Limb (tissue), 2 donors: ENCODE measurements around the gene SLC4A7.
A peak's percentile ranks its signal among the peaks of the same experiment; 100 is the strongest.
"Not testable (repeated sequence)": the region's sequence is repeated elsewhere in the genome, so short reads cannot be mapped to it uniquely, and the experiment has no call there.

Experiments used
- DNase-seq, 2 donors: peaks; one replicate each; pipeline ENCODE4 v3.0.0-alpha.2; 2016; ENCODE audit errors: extremely low spot score in 2 of 2

SLC4A7 gene

DNA sequence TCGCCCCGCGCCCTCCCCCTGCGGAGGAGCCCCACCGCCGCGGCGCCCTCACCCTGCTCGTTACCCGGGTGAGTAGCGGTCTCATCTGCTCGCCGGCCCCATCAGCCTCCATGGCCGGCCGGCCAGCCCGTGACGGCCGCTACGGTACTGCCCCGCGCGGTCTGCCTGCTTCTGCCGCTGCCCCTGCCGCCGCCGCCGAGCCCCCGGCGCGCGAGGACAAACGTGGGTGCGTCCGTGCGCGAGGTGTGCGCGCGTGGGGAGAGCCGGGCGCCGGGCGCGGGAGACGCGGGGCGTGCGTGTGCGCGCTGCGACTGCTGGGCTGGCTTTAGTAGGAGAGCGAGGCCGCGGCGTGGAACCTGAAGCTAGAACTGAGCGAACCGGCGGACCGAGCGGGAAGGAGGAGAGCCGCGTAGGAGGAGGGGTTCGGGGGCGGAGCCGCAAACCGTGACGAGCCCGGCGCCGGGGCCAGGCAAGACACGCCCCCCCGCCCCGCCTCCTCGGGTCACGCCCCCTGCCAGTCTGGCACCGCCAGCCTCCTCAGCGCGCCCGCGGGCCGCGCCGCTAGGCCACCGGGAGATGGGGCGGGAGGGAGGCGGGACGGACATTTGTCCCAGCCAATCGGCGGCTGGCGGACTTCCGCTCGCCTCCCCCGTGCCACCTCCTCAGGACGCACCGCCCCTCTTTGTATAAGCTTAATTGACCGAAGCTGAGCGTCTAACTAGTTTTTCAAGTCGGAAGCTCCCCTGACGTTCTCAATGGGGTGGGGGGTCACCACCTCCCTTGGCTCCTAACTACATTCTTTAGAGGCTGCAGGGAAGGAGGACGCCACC is at the start of gene SLC4A7:
Gene SLC4A7 (minus strand): TSS at position 370 of the 830 bp plus-strand sequence. CDS start 258 bp downstream, at position 112.
- peak; percentile 94 to 99 for DNase-seq

DNA sequence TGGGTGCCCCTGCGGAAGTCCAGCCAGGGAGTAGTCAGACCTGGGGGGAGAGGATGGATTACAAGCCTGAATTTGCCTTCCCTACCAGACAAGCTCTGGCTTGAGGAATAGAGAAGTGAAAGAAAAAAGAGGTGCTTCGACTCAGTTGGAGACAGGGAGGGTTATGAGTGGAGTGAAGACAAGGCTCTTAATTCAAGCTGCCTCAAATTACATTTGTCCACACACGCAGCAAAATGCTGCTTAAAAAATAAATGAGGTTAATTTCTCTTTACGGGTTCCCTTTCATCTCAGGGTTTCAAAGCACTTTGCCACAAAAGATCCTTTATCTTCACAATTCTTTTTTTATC is 49.0 kb upstream of the SLC4A7 start:
- DNase-seq: no peak

DNA sequence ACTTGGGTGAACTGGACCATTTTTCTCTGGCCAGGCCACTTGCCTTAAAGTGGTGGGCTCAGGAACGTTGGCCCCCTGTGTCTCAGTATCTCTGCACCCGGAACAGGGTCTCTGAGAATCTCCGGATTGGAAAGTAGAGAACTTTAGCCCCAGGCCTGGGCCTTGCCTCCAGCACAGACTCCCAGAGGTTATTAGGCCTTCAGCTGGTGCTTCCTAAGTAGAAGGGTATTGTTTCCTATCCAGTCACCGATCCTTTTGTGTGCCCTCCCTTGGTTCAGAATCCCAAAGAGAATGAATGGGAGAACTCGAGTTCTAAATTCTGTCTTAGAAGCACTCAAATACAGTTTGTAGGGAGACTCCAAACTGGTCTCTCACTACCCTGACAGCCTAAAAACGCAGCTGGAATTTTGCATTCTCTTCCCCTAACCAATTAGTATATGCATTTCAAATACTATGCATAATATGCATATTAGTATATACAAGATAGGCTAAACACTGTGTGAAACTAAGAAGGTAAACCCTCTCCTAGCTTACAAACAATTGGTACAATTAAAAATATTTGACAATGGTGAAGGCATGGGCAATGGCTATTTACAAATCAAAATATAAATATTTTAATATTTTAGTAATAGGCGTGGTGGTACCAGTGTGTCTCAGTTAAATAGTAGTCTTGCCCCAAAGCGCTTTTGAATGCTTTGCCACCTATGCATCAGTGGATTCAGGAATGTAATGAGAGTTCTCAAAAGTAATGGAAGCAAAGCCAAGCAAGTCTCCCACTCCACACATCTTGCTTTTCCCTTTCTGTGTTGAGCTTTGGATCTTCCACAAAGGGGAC is 48.5 kb upstream of the SLC4A7 start:
- DNase-seq: no peak

DNA sequence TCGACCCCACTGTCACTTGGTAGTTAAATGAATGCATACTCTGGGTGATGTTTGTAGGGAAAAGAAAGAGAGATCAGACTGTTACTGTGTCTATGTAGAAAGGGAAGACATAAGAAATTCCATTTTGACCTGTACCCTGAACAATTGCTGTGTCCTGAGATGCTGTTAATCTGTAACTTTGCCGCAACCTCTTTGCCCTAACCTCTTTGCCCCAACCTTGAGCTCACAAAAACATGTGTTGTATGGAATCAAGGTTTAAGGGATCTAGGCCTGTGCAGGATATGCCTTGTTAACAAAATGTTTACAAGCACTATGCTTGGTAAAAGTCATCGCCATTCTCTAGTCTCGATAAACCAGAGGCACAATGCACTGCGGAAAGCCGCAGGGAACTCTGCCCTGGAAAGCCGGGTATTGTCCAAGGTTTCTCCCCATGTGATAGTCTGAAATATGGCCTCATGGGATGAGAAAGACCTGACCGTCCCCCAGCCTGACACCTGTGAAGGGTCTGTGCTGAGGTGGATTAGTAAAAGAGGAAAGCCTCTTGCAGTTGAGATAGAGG is 47.1 kb upstream of the SLC4A7 start:
- DNase-seq: not testable (repeated sequence)

DNA sequence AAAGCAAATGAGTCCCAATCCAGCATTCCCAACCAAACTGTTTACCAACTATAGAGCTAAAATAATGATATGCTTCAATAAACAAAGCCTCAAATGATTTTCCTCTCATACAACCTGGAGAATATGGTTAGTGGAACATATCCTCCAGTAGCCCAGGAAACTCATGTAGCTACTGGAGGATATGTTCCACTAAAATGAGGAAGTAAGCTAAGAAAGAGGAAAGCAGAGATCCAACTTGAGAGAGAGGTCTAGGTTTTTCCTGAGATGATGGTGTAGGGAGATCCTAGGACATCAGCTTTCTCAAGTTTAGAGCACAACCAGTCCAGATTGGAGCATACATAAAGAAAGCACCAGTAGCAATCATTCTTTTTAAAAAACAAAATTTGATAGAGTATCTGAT is 44.6 kb upstream of the SLC4A7 start:
- no peak for DNase-seq

GRCh38 chr3:27526614-27527315 is 42.6 kb upstream of the SLC4A7 start:
- DNase-seq: no peak

DNA sequence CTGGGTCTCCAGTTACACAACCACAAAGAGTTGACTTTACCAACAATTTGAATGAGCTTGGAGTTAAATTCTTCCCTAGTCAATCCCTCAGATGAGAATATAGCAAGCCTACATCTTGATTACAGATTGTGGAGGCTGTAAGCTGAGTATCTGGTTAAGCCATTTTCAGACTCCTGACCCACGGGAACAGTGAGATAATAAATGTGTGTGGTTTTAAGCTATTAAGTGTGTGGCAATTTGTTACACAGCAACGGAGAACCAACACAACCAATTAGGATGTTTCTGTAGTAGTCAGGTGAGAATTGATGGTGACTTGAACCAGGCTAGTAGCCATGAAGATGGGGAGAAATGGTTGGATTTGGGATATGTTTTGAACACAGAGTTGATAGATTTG is 37.7 kb upstream of the SLC4A7 start:
- no peak for DNase-seq

GRCh38 chr3:27521179-27521871 is 37.1 kb upstream of the SLC4A7 start:
- DNase-seq: no peak

DNA sequence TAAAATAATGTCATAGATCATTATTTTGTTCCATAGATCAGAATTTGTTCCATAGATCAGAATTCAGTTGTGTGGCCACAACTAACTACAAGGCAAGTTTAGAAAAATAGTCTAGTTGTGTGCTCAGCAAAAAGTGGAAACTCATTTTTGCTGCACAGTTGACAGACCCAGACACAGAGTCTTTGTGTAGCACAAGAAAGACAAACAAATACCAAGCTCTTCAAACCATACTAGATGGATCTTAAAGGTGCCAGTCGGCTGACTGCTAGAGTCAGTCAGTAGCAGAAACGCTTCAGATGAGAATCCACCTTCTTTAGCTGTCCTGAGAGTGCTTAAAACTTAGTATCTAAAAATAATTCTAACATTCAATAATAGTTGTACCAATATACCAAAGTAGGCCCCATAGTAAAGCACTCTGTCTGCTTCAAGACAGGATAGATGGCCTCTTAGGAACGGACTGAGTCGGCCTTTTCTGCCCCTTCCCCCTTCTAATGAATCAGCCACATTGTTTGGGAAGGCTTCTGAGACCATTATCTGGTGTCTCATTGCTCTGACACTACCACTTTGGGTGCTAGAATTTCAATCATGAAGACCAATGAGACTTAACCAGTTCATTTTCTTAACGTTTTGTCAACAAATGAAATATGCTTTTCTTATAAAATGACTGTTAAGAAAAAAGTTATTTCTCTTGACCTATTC is 27.7 kb upstream of the SLC4A7 start:
- DNase-seq: no peak

DNA sequence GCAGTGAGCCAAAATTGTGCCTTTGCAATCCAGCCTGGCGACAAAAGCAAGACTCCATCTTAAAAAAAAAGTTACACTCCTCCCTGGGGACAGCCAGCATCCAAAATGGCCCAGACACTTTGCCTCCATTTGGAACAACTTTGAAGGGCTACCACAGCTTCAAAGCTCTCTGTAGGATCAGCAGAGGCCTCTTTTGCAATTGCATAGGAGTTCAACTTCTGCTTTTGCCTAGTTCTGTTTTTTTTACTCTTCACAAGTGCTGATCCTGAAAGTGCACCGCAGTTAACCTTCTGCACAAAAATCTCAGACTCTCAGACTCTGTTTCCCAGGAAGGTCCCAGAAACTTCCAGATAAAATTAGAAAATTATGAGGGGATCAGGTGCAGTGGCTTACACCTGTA is 25.2 kb upstream of the SLC4A7 start:
- DNase-seq: no peak

GRCh38 chr3:27508424-27508823 is 24.2 kb upstream of the SLC4A7 start:
- DNase-seq: no peak

DNA sequence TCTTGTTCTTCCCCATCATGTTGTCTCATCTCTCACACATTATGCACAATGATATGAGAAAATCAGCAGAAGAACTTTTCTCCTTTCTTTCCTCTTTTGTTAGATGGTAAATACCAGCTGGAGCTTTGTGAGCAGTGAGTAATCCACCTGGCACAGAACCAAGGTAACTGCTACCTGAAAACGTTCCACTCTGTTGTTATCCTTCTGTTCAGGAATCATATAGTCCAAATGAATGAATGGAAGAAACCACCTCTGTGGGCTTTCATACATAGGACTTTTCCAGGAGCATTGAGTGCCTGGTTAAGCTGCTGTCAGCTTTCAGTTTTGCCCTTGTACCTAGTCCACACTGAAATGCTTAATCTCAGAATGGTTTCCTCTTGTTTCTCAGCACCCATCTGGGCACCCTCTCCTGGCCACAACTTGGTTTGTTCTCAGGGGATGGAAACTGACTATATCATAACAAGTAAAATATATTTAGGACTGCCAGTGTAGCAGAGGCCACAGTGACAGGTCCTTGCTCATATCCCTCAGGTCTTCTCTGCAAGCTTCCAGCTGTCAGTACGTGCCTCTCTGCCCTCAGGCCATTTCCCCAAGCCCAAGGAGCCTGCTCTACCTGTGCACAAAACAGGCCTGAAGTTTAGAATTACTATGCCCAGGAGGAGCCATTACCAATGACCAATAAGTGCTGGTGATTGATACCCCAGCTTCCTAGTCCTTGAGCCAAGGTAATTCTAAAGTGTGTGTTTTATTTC is 23.5 kb upstream of the SLC4A7 start:
- no peak for DNase-seq

DNA sequence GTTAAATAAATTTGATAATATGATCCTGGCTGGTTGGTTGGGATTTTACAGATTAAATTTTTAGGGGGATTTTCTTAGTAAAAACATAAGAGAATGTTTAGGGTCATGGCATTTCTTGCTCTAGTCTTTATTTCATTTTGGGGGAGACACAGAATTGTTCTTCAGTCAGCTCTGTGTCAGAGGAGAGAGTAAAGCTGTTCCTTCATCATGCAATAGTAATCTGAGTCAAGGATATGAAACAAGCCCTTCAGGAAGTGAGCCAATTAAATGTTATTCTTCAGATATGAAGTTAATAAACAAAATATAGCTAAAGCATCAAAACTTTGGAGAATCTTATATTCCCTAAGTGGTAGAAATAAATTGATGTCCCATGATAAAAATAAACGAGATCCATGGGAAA is 22.9 kb upstream of the SLC4A7 start:
- no peak for DNase-seq

- no peak for DNase-seq
Measured at GRCh38 chr3:27504749-27505148, 20.6 kb upstream of the SLC4A7 start.

DNA sequence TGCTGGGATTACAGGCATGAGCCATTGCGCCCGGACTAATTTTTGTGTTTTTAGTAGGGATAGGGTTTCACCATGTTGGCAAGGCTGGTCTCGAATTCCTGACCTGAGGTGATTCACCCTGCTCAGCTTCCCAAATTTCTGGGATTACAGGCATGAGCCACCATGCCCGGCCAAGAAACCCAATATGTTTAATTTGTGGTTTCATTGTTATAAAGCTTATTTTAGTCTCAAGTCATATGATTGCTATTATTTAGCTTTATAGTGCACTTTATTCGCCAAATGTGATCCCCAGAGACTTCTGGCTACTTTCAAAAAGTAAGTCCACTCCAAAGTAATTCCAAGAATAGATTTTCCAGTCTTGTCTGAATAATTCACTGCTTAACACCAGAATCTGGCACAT is 19.3 kb upstream of the SLC4A7 start:
- no peak for DNase-seq

- DNase-seq: no peak
Measured at GRCh38 chr3:27501759-27502158, 17.6 kb upstream of the SLC4A7 start.

- DNase-seq: no peak
Measured at GRCh38 chr3:27500986-27501385, 16.8 kb upstream of the SLC4A7 start.

GRCh38 chr3:27500035-27500434 is 15.9 kb upstream of the SLC4A7 start:
- DNase-seq: no peak

- no peak for DNase-seq
Measured at GRCh38 chr3:27494784-27495183, 10.6 kb upstream of the SLC4A7 start.

DNA sequence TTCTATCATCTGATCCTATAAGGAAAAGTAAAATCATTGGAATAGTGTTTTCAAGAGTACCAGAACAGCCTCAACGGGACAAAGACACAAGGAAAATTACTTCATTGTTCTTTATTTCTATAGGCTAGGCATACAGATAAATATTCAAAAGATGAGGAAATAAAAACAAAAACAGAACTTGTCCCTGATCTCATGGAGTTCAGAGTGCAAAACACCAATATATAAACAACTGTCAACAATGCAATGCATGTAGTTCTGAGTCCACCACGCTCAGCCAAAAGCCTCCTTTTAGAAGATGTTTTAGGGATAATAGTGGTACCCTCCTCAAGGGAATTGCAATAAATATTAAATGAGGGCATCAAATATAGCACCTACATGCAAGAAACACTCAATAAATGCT is 4.6 kb upstream of the SLC4A7 start:
- no peak for DNase-seq
